ENCODE data around the gene AUP1.
"Not testable (repeated sequence)": the region's sequence is repeated elsewhere in the genome, so short reads cannot be mapped to it uniquely, and the experiment has no call there.

Gene AUP1

GRCh38 chr2:74566076-74566753 lies 36.7 kb upstream of the AUP1 start:
- Histone ChIP-seq H3K4me1 (no peaks in the 10 kb centered on the region), H3K4me3 (no peak overlapping the region), H3K9me3 (no peaks in the 10 kb centered on the region), H3K27me3 (ENCODE audit: low read depth) (peaks cover 5% of the 10 kb centered on the region; the same call in 1 of the 2 replicates), H3K36me3 (replicated peaks) (no peaks in the 10 kb centered on the region)
- DNase-seq (ENCODE audit: low spot score in 2 of 2): no peak
- in situ Hi-C loops (cut with MboI; ENCODE audit: low sequenced_read_pairs): no loop called here

GRCh38 chr2:74564222-74564621 lies 34.7 kb upstream of the AUP1 start:
- Histone ChIP-seq H3K27me3 (ENCODE audit: low read depth) (peaks cover 9% of the 10 kb centered on the region; the same call in 1 of the 2 replicates), H3K4me1 (no peaks in the 10 kb centered on the region), H3K36me3 (replicated peaks) (no peaks in the 10 kb centered on the region), H3K9me3 (no peaks in the 10 kb centered on the region), H3K4me3 (no peak overlapping the region)
- in situ Hi-C loops (cut with MboI; ENCODE audit: low sequenced_read_pairs): no loop called here
- DNase-seq (ENCODE audit: low spot score in 2 of 2): no peak

GRCh38 chr2:74562126-74562775 lies 32.7 kb upstream of the AUP1 start:
- H3K4me1 ChIP-seq: no peaks in the 10 kb centered on the region
- H3K9me3 ChIP-seq: no peaks in the 10 kb centered on the region
- DNase-seq (ENCODE audit: low spot score in 2 of 2): no peak
- H3K27me3 ChIP-seq (ENCODE audit: low read depth): peaks cover 9% of the 10 kb centered on the region; the same call in 1 of the 2 replicates
- H3K4me3 ChIP-seq: no peak overlapping the region
- H3K36me3 ChIP-seq (replicated peaks): no peaks in the 10 kb centered on the region
- in situ Hi-C loops (cut with MboI; ENCODE audit: low sequenced_read_pairs): no loop called here

- in situ Hi-C loops (cut with MboI; ENCODE audit: low sequenced_read_pairs); H3K36me3 ChIP-seq (replicated peaks); DNase-seq (ENCODE audit: low spot score in 2 of 2); H3K4me3 ChIP-seq; H3K4me1 ChIP-seq; H3K27me3 ChIP-seq (ENCODE audit: low read depth); H3K9me3 ChIP-seq: not testable (repeated sequence)
Observed at GRCh38 chr2:74561022-74561421, 31.5 kb upstream of the AUP1 start.

- 0 out of 2 replicates have a peak, but pooled peaks cover 3% of the 10 kb centered on the region for H3K36me3 ChIP-seq (replicated peaks)
- H3K4me3 ChIP-seq: no peak overlapping the region
- in situ Hi-C loops (cut with MboI; ENCODE audit: low sequenced_read_pairs): no loop called here
- DNase-seq (ENCODE audit: low spot score in 2 of 2): no peak
- H3K27me3 ChIP-seq (ENCODE audit: low read depth): peaks cover 9% of the 10 kb centered on the region; the same call in 1 of the 2 replicates
- H3K9me3 ChIP-seq: no peaks in the 10 kb centered on the region
- no peaks in the 10 kb centered on the region for H3K4me1 ChIP-seq
Observed at GRCh38 chr2:74560591-74560990, 31.1 kb upstream of the AUP1 start.

- H3K4me1 ChIP-seq: no peaks in the 10 kb centered on the region
- no peaks in the 10 kb centered on the region for H3K9me3 ChIP-seq
- H3K4me3 ChIP-seq: no peak overlapping the region
- peaks cover 9% of the 10 kb centered on the region; the same call in 1 of the 2 replicates for H3K27me3 ChIP-seq (ENCODE audit: low read depth)
- H3K36me3 ChIP-seq (replicated peaks): 0 out of 2 replicates have a peak, but pooled peaks cover 3% of the 10 kb centered on the region
- no peak for DNase-seq (ENCODE audit: low spot score in 2 of 2)
- in situ Hi-C loops (cut with MboI; ENCODE audit: low sequenced_read_pairs): no loop called here
Observed at GRCh38 chr2:74559912-74560311, 30.4 kb upstream of the AUP1 start.

GRCh38 chr2:74558284-74559230 lies 29.1 kb upstream of the AUP1 start:
- DNase-seq (ENCODE audit: low spot score in 2 of 2): no peak
- H3K36me3 ChIP-seq (replicated peaks): 0 out of 2 replicates have a peak, but pooled peaks cover 3% of the 10 kb centered on the region
- no peak overlapping the region for H3K4me3 ChIP-seq
- H3K27me3 ChIP-seq (ENCODE audit: low read depth): peaks cover 9% of the 10 kb centered on the region; the same call in 1 of the 2 replicates
- H3K4me1 ChIP-seq: peaks cover 2% of the 10 kb centered on the region
- in situ Hi-C loops (cut with MboI; ENCODE audit: low sequenced_read_pairs): no loop called here
- no peaks in the 10 kb centered on the region for H3K9me3 ChIP-seq

- Histone ChIP-seq H3K9me3 (no peaks in the 10 kb centered on the region), H3K4me3 (no peak overlapping the region), H3K27me3 (ENCODE audit: low read depth) (peaks cover 9% of the 10 kb centered on the region; the same call in 1 of the 2 replicates), H3K4me1 (peaks cover 11% of the 10 kb centered on the region), H3K36me3 (replicated peaks) (0 out of 2 replicates have a peak, but pooled peaks cover 3% of the 10 kb centered on the region)
- DNase-seq (ENCODE audit: low spot score in 2 of 2): no peak
- in situ Hi-C loops (cut with MboI; ENCODE audit: low sequenced_read_pairs): no loop called here
Observed at GRCh38 chr2:74556831-74557370, 27.4 kb upstream of the AUP1 start.

- H3K4me1 ChIP-seq: peaks cover 11% of the 10 kb centered on the region
Observed at GRCh38 chr2:74556159-74556558, 26.7 kb upstream of the AUP1 start.

GRCh38 chr2:74555610-74556103 lies 26.2 kb upstream of the AUP1 start:
- peaks cover 11% of the 10 kb centered on the region for H3K4me1 ChIP-seq

More at GRCh38 chr2:74556159-74556558, 26.7 kb upstream of the AUP1 start:
- in situ Hi-C loops (cut with MboI; ENCODE audit: low sequenced_read_pairs): no loop called here
- Histone ChIP-seq H3K9me3 (no peaks in the 10 kb centered on the region), H3K27me3 (ENCODE audit: low read depth) (peaks cover 3% of the 10 kb centered on the region; the same call in 1 of the 2 replicates), H3K4me3 (no peak overlapping the region), H3K36me3 (replicated peaks) (0 out of 2 replicates have a peak, but pooled peaks cover 3% of the 10 kb centered on the region)
- DNase-seq (ENCODE audit: low spot score in 2 of 2): no peak

GRCh38 chr2:74554820-74555531 lies 25.5 kb upstream of the AUP1 start:
- 0 out of 2 replicates have a peak, but pooled peaks cover 3% of the 10 kb centered on the region for H3K36me3 ChIP-seq (replicated peaks)
- H3K4me3 ChIP-seq: peak overlapping the region; percentile 89
- peak; percentile 59 to 76 for DNase-seq (ENCODE audit: low spot score in 2 of 2)
- no peaks in the 10 kb centered on the region for H3K27me3 ChIP-seq (ENCODE audit: low read depth)
- peaks cover 18% of the 10 kb centered on the region for H3K4me1 ChIP-seq
- H3K9me3 ChIP-seq: no peaks in the 10 kb centered on the region
- in situ Hi-C loops (cut with MboI; ENCODE audit: low sequenced_read_pairs): no loop called here

More at GRCh38 chr2:74555610-74556103, 26.2 kb upstream of the AUP1 start:
- 0 out of 2 replicates have a peak, but pooled peaks cover 3% of the 10 kb centered on the region for H3K36me3 ChIP-seq (replicated peaks)
- in situ Hi-C loops (cut with MboI; ENCODE audit: low sequenced_read_pairs): no loop called here
- H3K27me3 ChIP-seq (ENCODE audit: low read depth): 0 out of 2 replicates have a peak, but pooled peaks cover 2% of the 10 kb centered on the region
- H3K9me3 ChIP-seq: no peaks in the 10 kb centered on the region
- peak overlapping the region; percentile 89 for H3K4me3 ChIP-seq
- no peak for DNase-seq (ENCODE audit: low spot score in 2 of 2)
